Measurements from ENCODE around the gene KIF26B.

GRCh38 chr1:245648749-245649522 is 494.2 kb downstream of the KIF26B start:
- TF ChIP-seq CTCF (IDR thresholded peaks at IDR 0.05; ENCODE audit: borderline replicate concordance, extremely low read depth, low read length, poor library complexity, severe bottlenecking) (no peak), EZH2 (IDR thresholded peaks at IDR 0.05; ENCODE audit: borderline replicate concordance, low read depth, low read length, severe bottlenecking) (no peak)

All from DND-41 (cell line).